C4-2B (cell line): ENCODE measurements around the gene AOC2.
"Not testable (repeated sequence)": the region's sequence is repeated elsewhere in the genome, so short reads cannot be mapped to it uniquely, and the experiment has no call there.

Source experiments
- H3K27ac ChIP-seq: fragments of 450-650 bp; 2 replicates; pipeline ENCODE4 v1.5.1; 2017
- ZFX ChIP-seq: fragments of 450-650 bp; IDR thresholded peaks from 2 replicates; pipeline ENCODE4 v1.6.1; 2017
- TF ChIP-seq, protein P1 (sequence below): fragments of 450-650 bp; conservative IDR thresholded peaks from 2 replicates; pipeline ENCODE4 v1.5.1; 2017; ENCODE audit warnings: mild to moderate bottlenecking

The AOC2 gene

DNA sequence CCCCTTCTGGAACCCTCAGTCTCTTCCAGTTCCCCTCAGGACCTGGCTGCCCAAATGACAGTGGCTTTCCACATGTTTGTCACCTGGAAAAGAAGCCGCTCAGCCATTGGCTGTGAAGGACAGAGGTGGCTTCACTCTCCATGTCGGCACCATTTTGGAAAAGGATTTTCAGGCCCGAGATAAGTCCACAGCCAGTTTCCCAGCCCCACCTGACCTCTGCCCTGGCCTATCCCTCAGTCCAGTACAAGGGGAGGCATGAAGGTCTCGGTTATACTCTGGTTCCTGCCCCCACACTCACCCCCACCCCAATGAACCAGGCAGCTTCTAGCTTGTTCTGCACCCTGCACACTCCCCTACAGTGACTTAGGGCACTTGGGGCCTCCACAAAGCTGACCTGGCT lies 21.8 kb downstream of the AOC2 start:
- no peak overlapping the region for H3K27ac ChIP-seq
- TF ChIP-seq ZFX, result no peak
- TF ChIP-seq, protein P1, sequence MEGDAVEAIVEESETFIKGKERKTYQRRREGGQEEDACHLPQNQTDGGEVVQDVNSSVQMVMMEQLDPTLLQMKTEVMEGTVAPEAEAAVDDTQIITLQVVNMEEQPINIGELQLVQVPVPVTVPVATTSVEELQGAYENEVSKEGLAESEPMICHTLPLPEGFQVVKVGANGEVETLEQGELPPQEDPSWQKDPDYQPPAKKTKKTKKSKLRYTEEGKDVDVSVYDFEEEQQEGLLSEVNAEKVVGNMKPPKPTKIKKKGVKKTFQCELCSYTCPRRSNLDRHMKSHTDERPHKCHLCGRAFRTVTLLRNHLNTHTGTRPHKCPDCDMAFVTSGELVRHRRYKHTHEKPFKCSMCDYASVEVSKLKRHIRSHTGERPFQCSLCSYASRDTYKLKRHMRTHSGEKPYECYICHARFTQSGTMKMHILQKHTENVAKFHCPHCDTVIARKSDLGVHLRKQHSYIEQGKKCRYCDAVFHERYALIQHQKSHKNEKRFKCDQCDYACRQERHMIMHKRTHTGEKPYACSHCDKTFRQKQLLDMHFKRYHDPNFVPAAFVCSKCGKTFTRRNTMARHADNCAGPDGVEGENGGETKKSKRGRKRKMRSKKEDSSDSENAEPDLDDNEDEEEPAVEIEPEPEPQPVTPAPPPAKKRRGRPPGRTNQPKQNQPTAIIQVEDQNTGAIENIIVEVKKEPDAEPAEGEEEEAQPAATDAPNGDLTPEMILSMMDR, result no peak

DNA sequence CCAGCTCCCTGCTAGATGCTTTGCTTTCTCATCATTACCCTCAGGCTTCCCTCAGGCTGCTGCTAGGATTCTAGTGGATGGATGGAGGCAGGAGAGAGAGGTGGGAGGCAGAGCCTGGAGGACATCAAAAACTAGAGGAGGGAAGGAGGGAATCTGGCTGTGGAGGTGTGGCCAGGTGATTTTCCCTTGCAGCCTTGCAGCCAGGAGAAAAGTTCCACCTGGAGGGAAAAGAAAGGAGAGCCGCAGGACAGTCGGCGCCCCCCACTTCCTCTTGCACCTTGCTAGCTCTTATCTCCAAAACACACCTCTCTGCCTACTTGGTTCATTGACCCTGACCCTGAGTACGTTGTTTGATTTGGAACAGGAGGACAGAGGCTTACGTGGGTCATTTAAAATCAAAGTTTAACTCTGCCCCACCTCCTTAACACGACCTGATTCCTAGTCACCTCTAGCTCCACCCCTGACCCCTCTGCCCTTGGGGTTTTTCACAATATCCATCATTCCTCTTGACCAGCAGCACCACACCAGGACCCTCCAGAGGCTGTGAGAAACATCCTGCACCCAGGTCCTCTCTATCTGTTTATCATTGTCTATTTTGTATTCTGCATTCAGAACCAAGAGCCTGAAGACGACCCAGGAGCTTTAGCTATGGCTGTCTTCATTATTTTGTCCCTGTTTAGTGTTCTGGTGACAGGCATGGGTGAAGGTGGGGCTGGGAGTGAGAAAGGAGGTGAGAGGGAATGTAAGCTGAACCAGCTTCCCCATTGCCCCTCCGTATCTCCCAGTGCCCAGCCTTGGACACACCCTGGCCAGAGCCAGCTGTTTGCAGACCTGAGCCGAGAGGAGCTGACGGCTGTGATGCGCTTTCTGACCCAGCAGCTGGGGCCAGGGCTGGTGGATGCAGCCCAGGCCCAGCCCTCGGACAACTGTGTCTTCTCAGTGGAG lies 22.5 kb downstream of the AOC2 start:
- no peak overlapping the region for H3K27ac ChIP-seq
- TF ChIP-seq, protein P1, result no peak
- no peak for TF ChIP-seq ZFX

DNA sequence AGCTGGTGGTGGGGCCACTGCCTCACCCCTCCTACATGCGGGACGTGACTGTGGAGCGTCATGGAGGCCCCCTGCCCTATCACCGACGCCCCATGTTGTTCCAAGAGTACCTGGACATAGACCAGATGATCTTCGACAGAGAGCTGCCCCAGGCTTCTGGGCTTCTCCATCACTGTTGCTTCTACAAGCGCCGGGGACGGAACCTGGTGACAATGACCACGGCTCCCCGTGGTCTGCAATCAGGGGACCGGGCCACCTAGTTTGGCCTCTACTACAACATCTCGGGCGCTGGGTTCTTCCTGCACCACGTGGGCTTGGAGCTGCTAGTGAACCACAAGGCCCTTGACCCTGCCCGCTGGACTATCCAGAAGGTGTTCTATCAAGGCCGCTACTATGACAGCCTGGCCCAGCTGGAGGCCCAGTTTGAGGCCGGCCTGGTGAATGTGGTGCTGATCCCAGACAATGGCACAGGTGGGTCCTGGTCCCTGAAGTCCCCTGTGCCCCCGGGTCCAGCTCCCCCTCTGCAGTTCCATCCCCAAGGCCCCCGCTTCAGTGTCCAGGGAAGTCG lies 23.4 kb downstream of the AOC2 start:
- not testable (repeated sequence) for H3K27ac ChIP-seq

DNA sequence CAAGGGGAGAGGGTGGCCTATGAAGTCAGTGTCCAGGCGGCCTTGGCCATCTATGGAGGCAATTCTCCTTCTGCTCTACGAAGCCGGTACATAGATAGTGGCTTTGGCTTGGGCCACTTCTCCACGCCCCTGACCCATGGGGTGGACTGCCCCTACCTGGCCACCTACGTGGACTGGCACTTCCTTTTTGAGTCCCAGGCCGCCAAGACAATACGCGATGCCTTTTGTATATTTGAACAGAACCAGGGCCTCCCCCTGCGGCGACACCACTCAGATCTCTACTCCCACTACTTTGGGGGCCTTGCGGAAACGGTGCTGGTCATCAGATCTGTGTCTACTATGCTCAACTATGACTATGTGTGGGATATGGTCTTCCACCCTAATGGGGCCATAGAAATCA lies 24.0 kb downstream of the AOC2 start:
- no peak for TF ChIP-seq ZFX
- TF ChIP-seq, protein P1, result no peak
- H3K27ac ChIP-seq, result no peak overlapping the region

DNA sequence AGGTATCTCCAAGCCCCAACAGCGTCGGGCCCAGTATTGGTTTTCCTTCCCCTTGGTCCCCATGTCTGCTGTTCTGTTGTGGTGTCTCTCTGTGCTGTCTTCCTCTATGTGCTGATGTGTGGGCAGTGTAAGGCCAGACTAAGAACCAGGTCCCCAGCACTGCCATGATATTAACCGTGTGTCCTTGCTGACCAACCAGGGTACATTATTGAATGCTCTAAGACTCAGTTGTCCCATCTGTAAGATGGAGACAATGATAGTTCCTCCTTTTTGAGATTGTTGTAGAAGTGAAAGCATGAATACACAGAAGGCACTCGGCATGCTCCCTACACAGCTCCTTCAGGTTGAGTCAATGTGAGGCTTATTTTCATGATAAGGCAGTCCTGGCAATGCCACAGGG lies 27.3 kb downstream of the AOC2 start:
- TF ChIP-seq, protein P1, result no peak
- no peak for TF ChIP-seq ZFX
- no peak overlapping the region for H3K27ac ChIP-seq

DNA sequence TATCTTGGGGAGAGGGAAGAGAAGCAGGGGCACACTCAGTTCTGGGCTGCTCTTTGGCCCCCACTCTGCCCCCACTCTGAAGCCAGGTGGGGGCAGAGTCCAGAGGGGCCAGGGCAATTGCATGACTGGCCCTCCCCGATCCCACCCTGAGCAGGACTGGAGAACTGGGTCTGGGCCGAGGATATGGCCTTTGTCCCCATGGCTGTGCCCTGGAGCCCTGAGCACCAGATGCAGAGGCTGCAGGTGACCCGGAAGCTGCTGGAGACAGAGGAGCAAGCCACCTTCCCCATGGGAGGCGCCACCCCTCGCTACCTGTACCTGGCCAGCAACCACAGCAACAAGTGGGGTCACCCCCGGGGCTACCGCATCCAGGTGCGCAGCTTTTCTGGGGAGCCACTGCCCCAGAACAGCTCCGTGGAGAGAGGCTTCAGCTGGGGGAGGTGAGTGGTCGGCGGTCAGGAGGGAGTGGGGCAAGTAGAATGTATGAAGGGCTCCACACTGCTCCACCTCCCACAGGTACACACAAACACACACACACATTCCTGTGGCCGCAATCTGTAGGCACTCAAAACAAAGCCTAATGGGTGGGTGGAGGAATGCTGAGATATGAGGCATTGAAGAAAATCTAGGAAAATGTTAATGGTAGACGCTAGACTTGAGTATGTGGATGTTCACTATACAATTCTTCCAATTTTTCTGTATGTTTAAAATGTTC lies 28.0 kb downstream of the AOC2 start:
- TF ChIP-seq, protein P1, result no peak
- no peak for TF ChIP-seq ZFX
- H3K27ac ChIP-seq, result no peak overlapping the region

DNA sequence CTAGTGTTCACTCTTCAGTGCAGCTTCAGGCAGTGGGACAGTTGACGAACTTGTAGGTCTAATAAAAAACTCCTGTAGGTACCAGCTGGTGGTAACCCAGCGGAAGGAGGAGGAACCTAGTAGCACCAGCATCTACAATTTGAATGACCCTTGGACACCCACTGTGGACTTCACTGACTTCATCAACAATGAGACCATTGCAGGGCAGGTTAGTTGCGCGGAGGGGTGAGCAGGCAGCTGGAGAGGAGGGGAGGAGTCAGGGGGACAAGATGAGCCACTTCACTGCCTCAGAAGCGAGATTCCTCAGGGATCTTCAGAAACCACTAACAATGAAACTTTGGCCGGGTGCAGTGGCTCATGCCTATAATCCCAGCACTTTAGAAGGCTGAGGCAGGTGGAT lies 28.9 kb downstream of the AOC2 start:
- TF ChIP-seq, protein P1, result no peak
- TF ChIP-seq ZFX, result no peak
- H3K27ac ChIP-seq, result no peak overlapping the region

DNA sequence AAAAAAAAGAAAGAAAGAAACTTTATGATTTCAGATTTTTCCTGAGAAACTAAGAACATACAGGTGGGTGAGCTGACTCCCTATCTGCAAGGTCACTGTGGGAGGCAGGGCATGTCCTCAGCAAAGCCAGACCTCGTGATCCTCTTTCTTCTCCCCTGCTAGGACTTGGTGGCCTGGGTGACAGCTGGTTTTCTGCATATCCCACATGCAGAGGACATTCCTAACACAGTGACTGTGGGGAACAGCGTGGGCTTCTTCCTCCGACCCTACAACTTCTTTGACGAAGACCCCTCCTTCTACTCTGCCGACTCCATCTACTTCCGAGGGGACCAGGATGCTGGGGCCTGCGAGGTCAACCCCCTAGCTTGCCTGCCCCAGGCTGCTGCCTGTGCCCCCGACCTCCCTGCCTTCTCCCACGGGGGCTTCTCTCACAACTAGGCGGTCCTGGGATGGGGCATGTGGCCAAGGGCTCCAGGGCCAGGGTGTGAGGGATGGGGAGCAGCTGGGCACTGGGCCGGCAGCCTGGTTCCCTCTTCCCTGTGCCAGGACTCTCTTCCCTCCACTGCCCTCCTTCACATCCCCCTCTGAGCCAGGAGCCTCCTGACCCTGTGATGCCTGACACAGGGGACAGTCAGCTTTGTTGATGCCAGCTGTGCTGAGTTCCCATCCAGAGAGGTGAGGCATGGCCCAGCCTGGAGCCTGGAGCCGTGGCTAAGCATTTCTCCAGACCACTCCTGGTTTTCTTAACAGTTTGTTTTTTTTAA lies 29.7 kb downstream of the AOC2 start:
- not testable (repeated sequence) for H3K27ac ChIP-seq
